VCaP (cell line): ENCODE data around the gene ELOA.

Experiments used
- H3K27ac ChIP-seq: fragments of 450-650 bp; 2 replicates; pipeline ENCODE4 v1.5.1; 2017
- CTCF ChIP-seq: fragments of 450-650 bp; conservative IDR thresholded peaks from 2 replicates; pipeline ENCODE4 v1.5.1; 2017; ENCODE audit warnings: mild to moderate bottlenecking, moderate library complexity

The ELOA gene

GRCh38 chr1:23795676-23796465 is 52.6 kb downstream of the ELOA start:
- H3K27ac ChIP-seq = peak overlapping the region; percentile 23; the same call in 1 of the 2 replicates
- TF ChIP-seq CTCF = no peak

- H3K27ac ChIP-seq = no peak overlapping the region
- TF ChIP-seq CTCF = peak; percentile 48
Observed at GRCh38 chr1:23796466-23797271, 53.4 kb downstream of the ELOA start.

- no peak for TF ChIP-seq CTCF
- H3K27ac ChIP-seq = no peak overlapping the region; the same call in 1 of the 2 replicates
Observed at GRCh38 chr1:23797478-23798448, 54.5 kb downstream of the ELOA start.

- H3K27ac ChIP-seq = no peak overlapping the region
- no peak for TF ChIP-seq CTCF
Observed at GRCh38 chr1:23798662-23799142, 55.4 kb downstream of the ELOA start.

GRCh38 chr1:23799255-23799569 is 55.9 kb downstream of the ELOA start:
- H3K27ac ChIP-seq = peak overlapping the region; percentile 82; the same call in 1 of the 2 replicates
- no peak for TF ChIP-seq CTCF

- peak overlapping the region; percentile 82 for H3K27ac ChIP-seq
Observed at GRCh38 chr1:23799570-23800399, 56.5 kb downstream of the ELOA start.

More at GRCh38 chr1:23799570-23800399, 56.5 kb downstream of the ELOA start:
- TF ChIP-seq CTCF = no peak
